ENCODE measurements around the gene ITGA8. TPM values are rescaled to one million over a fixed set of nuclear protein-coding genes. Genes with fewer than 3 reads are reported as not detected.

Gene ITGA8
- total RNA-seq, 3 donors from 2014 or later (not counting 1 experiment from before 2014, with no cell fraction given): not detected

GRCh38 chr10:15744217-15744865 lies 24.6 kb upstream of the ITGA8 start:
- no peaks in the 10 kb centered on the region for H3K36me3 ChIP-seq (ENCODE audit: control insufficient read depth, insufficient read depth, low read length)
- no peak overlapping the region for H3K27ac Mint-ChIP-seq
- H3K4me1 Mint-ChIP-seq: no peaks in the 10 kb centered on the region
- H3K27me3 Mint-ChIP-seq (ENCODE audit: low read depth in 2 of 2): peaks cover 10 to 14% of the 10 kb centered on the region in 2 donors
- peak; percentile 28 for TF ChIP-seq CTCF (IDR thresholded peaks at IDR 0.05)
- H3K4me1 ChIP-seq (ENCODE audit: control insufficient read depth, insufficient read depth, low read length): no peaks in the 10 kb centered on the region
- intact Hi-C loops (cut with micrococcal nuclease): no loop called here
- no peaks in the 10 kb centered on the region for H3K36me3 Mint-ChIP-seq
- no peak overlapping the region for H3K4me3 Mint-ChIP-seq
- H3K9me3 Mint-ChIP-seq: no peaks in the 10 kb centered on the region
- 25% methylated on average over 5 of the region's 7 CpGs for WGBS (ENCODE audit: insufficient coverage)
- H3K9me3 ChIP-seq (ENCODE audit: control insufficient read depth, insufficient read depth, low read length): no peaks in the 10 kb centered on the region
- no peak overlapping the region for H3K4me3 ChIP-seq (ENCODE audit: low read length)
- DNase-seq (peak in 1 of 2 donors; percentile 48), ATAC-seq (no peak)
- H3K27ac ChIP-seq (ENCODE audit: low read length): no peak overlapping the region
- no peaks in the 10 kb centered on the region for H3K27me3 ChIP-seq (ENCODE audit: control insufficient read depth, insufficient read depth, low read length)

GRCh38 chr10:15743443-15743842 lies 23.7 kb upstream of the ITGA8 start:
- no peak overlapping the region for H3K4me3 Mint-ChIP-seq
- H3K9me3 ChIP-seq (ENCODE audit: control insufficient read depth, insufficient read depth, low read length): no peaks in the 10 kb centered on the region
- DNase-seq (no peak), ATAC-seq (no peak)
- H3K27me3 Mint-ChIP-seq (ENCODE audit: low read depth in 2 of 2): peaks cover 10 to 14% of the 10 kb centered on the region in 2 donors
- no peak overlapping the region for H3K27ac ChIP-seq (ENCODE audit: low read length)
- H3K27me3 ChIP-seq (ENCODE audit: control insufficient read depth, insufficient read depth, low read length): no peaks in the 10 kb centered on the region
- no peaks in the 10 kb centered on the region for H3K4me1 Mint-ChIP-seq
- no peaks in the 10 kb centered on the region for H3K36me3 Mint-ChIP-seq
- no peak for TF ChIP-seq CTCF (IDR thresholded peaks at IDR 0.05)
- H3K27ac Mint-ChIP-seq: no peak overlapping the region
- intact Hi-C loops (cut with micrococcal nuclease): no loop called here
- 84% methylated on average over 2 of the region's 2 CpGs for WGBS (ENCODE audit: insufficient coverage)
- no peaks in the 10 kb centered on the region for H3K9me3 Mint-ChIP-seq
- no peak overlapping the region for H3K4me3 ChIP-seq (ENCODE audit: low read length)
- no peaks in the 10 kb centered on the region for H3K4me1 ChIP-seq (ENCODE audit: control insufficient read depth, insufficient read depth, low read length)
- H3K36me3 ChIP-seq (ENCODE audit: control insufficient read depth, insufficient read depth, low read length): no peaks in the 10 kb centered on the region

GRCh38 chr10:15742836-15743235 lies 23.1 kb upstream of the ITGA8 start:
- Mint-ChIP-seq H3K4me3 (no peak overlapping the region), H3K36me3 (no peaks in the 10 kb centered on the region), H3K4me1 (no peaks in the 10 kb centered on the region), H3K27me3 (ENCODE audit: low read depth in 2 of 2) (peaks cover 10 to 14% of the 10 kb centered on the region in 2 donors), H3K9me3 (no peaks in the 10 kb centered on the region), H3K27ac (no peak overlapping the region)
- H3K4me3 ChIP-seq (ENCODE audit: low read length): no peak overlapping the region
- TF ChIP-seq CTCF (IDR thresholded peaks at IDR 0.05): no peak
- intact Hi-C loops (cut with micrococcal nuclease): no loop called here
- no peak overlapping the region for H3K27ac ChIP-seq (ENCODE audit: low read length)
- no peak for ATAC-seq
- no peaks in the 10 kb centered on the region for H3K36me3 ChIP-seq (ENCODE audit: control insufficient read depth, insufficient read depth, low read length)
- H3K9me3 ChIP-seq (ENCODE audit: control insufficient read depth, insufficient read depth, low read length): no peaks in the 10 kb centered on the region
- DNase-seq: no peak
- no peaks in the 10 kb centered on the region for H3K27me3 ChIP-seq (ENCODE audit: control insufficient read depth, insufficient read depth, low read length)
- no peaks in the 10 kb centered on the region for H3K4me1 ChIP-seq (ENCODE audit: control insufficient read depth, insufficient read depth, low read length)
- WGBS (ENCODE audit: insufficient coverage): 93% methylated on average over 3 of the region's 3 CpGs

- no peak for TF ChIP-seq CTCF (IDR thresholded peaks at IDR 0.05)
- H3K36me3 Mint-ChIP-seq: no peaks in the 10 kb centered on the region
- no peaks in the 10 kb centered on the region for H3K4me1 Mint-ChIP-seq
- Histone ChIP-seq H3K27me3 (ENCODE audit: control insufficient read depth, insufficient read depth, low read length) (no peaks in the 10 kb centered on the region), H3K4me3 (ENCODE audit: low read length) (no peak overlapping the region), H3K36me3 (ENCODE audit: control insufficient read depth, insufficient read depth, low read length) (no peaks in the 10 kb centered on the region), H3K27ac (ENCODE audit: low read length) (no peak overlapping the region), H3K9me3 (ENCODE audit: control insufficient read depth, insufficient read depth, low read length) (no peaks in the 10 kb centered on the region), H3K4me1 (ENCODE audit: control insufficient read depth, insufficient read depth, low read length) (no peaks in the 10 kb centered on the region)
- ATAC-seq (no peak), DNase-seq (no peak)
- peaks cover 10 to 14% of the 10 kb centered on the region in 2 donors for H3K27me3 Mint-ChIP-seq (ENCODE audit: low read depth in 2 of 2)
- WGBS (ENCODE audit: insufficient coverage): 83% methylated on average over 3 of the region's 5 CpGs
- no peak overlapping the region for H3K4me3 Mint-ChIP-seq
- no peaks in the 10 kb centered on the region for H3K9me3 Mint-ChIP-seq
- H3K27ac Mint-ChIP-seq: no peak overlapping the region
- intact Hi-C loops (cut with micrococcal nuclease): no loop called here
Observed at GRCh38 chr10:15742102-15742501, 22.4 kb upstream of the ITGA8 start.
